HG03103 (cell line): ENCODE measurements around the gene LY6G6D.

Source experiments
- ATAC-seq: cut with Tn5 transposase; IDR thresholded peaks from one replicate; pipeline ENCODE4 v1.9.1; 2021; ENCODE audit warnings: low read depth; ENCODE audit not compliant: unreplicated experiment

LY6G6D gene

GRCh38 chr6:31717499-31718222 lies 2.5 kb downstream of the LY6G6D start:
- ATAC-seq, result no peak

- ATAC-seq, result no peak
These were observed 3.1 kb downstream of the LY6G6D start for GRCh38 chr6:31718265-31718664.

GRCh38 chr6:31719001-31719400 lies 3.9 kb downstream of the LY6G6D start:
- ATAC-seq, result no peak

- no peak for ATAC-seq
These were observed 5.1 kb downstream of the LY6G6D start for GRCh38 chr6:31720196-31720770.

- no peak for ATAC-seq
These were observed 6.3 kb downstream of the LY6G6D start, which contains the start of gene LY6G6C for GRCh38 chr6:31721351-31722020. Gene LY6G6C, minus strand, starts transcription at chr6:31721746. Its CDS starts 67 bp downstream, at chr6:31721679.

- ATAC-seq, result no peak
These were observed 7.0 kb downstream of the LY6G6D start for GRCh38 chr6:31722173-31722572.

GRCh38 chr6:31723245-31723979 lies 8.3 kb downstream of the LY6G6D start, which contains the start of gene MPIG6B:
Gene MPIG6B, plus strand, starts transcription at chr6:31723373. Its CDS starts 11 bp downstream, at chr6:31723384.
- no peak for ATAC-seq

GRCh38 chr6:31723980-31724691 lies 9.0 kb downstream of the LY6G6D start:
- no peak for ATAC-seq

GRCh38 chr6:31725502-31726350 lies 10.6 kb downstream of the LY6G6D start:
- no peak for ATAC-seq

GRCh38 chr6:31727034-31727716 lies 12.0 kb downstream of the LY6G6D start:
- no peak for ATAC-seq

GRCh38 chr6:31727717-31728671 lies 12.8 kb downstream of the LY6G6D start:
- no peak for ATAC-seq

- no peak for ATAC-seq
These were observed 13.8 kb downstream of the LY6G6D start, which contains the start of gene DDAH2 for GRCh38 chr6:31728767-31729514. Gene DDAH2, minus strand, starts transcription at chr6:31729299. Its CDS starts 138 bp downstream, at chr6:31729161.

GRCh38 chr6:31729515-31729978 lies 14.4 kb downstream of the LY6G6D start:
- ATAC-seq, result no peak

GRCh38 chr6:31729979-31730630 lies 15.0 kb downstream of the LY6G6D start:
- ATAC-seq, result no peak

- ATAC-seq, result no peak
These were observed 15.5 kb downstream of the LY6G6D start for GRCh38 chr6:31730631-31731086.

GRCh38 chr6:31732029-31732428 lies 16.9 kb downstream of the LY6G6D start:
- no peak for ATAC-seq
